Raji (cell line): ENCODE measurements around the gene BABAM1.

ENCODE experiments used
- POLR2A ChIP-seq: IDR thresholded peaks from 2 replicates; pipeline ENCODE4 v1.6.1; 2011; ENCODE audit warnings: low read depth, low read length, control low read depth; ENCODE audit not compliant: insufficient read depth

BABAM1 gene

GRCh38 chr19:17266975-17267788 lies at the start of gene BABAM1:
Gene BABAM1, plus strand, starts transcription at chr19:17267443. Its CDS starts 1,364 bp downstream, at chr19:17268807.
- peak; percentile 78 for TF ChIP-seq POLR2A

GRCh38 chr19:17219286-17219685 lies 48.0 kb upstream of the BABAM1 start:
- no peak for TF ChIP-seq POLR2A

- TF ChIP-seq POLR2A = no peak
These were observed 47.0 kb upstream of the BABAM1 start for GRCh38 chr19:17220207-17220758.

- TF ChIP-seq POLR2A = no peak
These were observed 42.2 kb upstream of the BABAM1 start for GRCh38 chr19:17225053-17225452.

GRCh38 chr19:17226002-17226933 lies 41.0 kb upstream of the BABAM1 start, which contains the start of gene OCEL1:
Gene OCEL1, plus strand, starts transcription at chr19:17226226. Its CDS starts 22 bp downstream, at chr19:17226248.
- TF ChIP-seq POLR2A = peak; percentile 97

GRCh38 chr19:17227798-17228367 lies 39.4 kb upstream of the BABAM1 start:
- 0 out of 2 replicates have a peak, but pooled peaks have one; percentile 11 for TF ChIP-seq POLR2A

GRCh38 chr19:17229890-17230289 lies 37.4 kb upstream of the BABAM1 start:
- TF ChIP-seq POLR2A = 0 out of 2 replicates have a peak, but pooled peaks have one; percentile 19

GRCh38 chr19:17232258-17232657 lies 35.0 kb upstream of the BABAM1 start:
- no peak for TF ChIP-seq POLR2A

GRCh38 chr19:17234911-17235299 lies 32.3 kb upstream of the BABAM1 start:
- TF ChIP-seq POLR2A = peak; percentile 64

GRCh38 chr19:17235300-17235970 lies 31.8 kb upstream of the BABAM1 start:
- TF ChIP-seq POLR2A = no peak

- TF ChIP-seq POLR2A = peak; percentile 43; the same call in 1 of the 2 replicates
These were observed 31.1 kb upstream of the BABAM1 start for GRCh38 chr19:17235971-17236777.

- TF ChIP-seq POLR2A = no peak
These were observed 30.3 kb upstream of the BABAM1 start for GRCh38 chr19:17236811-17237543.

GRCh38 chr19:17237747-17238706 lies 29.2 kb upstream of the BABAM1 start:
- TF ChIP-seq POLR2A = no peak
